ENCODE data around the gene CER1.

DNA sequence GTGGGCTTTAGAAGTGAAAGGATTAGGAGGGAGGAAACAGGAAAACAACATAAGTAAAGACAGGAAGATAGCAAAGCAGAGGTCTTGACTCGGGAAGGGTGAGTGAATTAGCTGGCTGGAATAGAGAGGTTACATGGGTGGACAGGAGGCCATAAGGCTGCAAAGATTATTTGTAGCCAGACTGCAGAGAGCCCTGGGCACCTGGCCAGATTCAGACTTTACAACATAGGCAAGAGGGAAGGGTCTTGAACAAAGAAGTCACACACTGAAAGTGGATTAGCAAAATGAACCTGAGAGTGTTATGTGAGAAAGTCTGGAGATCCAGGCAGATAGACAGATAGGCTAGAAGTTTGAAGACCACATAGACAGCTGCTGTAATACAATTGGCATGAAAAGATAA lies 29.7 kb upstream of the CER1 start:
- TF ChIP-seq EZH2phosphoT487 (IDR thresholded peaks at IDR 0.05; ENCODE audit: insufficient read depth, low read depth) = no peak
- no peak for TF ChIP-seq EZH2 (IDR thresholded peaks at IDR 0.05; ENCODE audit: insufficient read depth, poor library complexity, severe bottlenecking)
